B cell (primary cell): ENCODE measurements around the gene XPNPEP3.

ENCODE experiments used
- EZH2 ChIP-seq: IDR thresholded peaks from 2 replicates; pipeline ENCODE4 v1.6.1; 2012; ENCODE audit warnings: borderline replicate concordance, low read depth, mild to moderate bottlenecking, moderate library complexity, low read length; ENCODE audit not compliant: insufficient read depth, poor library complexity, severe bottlenecking
- TF ChIP-seq, protein P1 (sequence below): fragments of 200-600 bp; IDR thresholded peaks from one replicate; pipeline ENCODE4 v1.8.0; 2022; ENCODE audit warnings: antibody characterized with exemption, mild to moderate bottlenecking

GRCh38 chr22:40955571-40955970 is 98.6 kb downstream of the XPNPEP3 start:
- TF ChIP-seq, protein P1, sequence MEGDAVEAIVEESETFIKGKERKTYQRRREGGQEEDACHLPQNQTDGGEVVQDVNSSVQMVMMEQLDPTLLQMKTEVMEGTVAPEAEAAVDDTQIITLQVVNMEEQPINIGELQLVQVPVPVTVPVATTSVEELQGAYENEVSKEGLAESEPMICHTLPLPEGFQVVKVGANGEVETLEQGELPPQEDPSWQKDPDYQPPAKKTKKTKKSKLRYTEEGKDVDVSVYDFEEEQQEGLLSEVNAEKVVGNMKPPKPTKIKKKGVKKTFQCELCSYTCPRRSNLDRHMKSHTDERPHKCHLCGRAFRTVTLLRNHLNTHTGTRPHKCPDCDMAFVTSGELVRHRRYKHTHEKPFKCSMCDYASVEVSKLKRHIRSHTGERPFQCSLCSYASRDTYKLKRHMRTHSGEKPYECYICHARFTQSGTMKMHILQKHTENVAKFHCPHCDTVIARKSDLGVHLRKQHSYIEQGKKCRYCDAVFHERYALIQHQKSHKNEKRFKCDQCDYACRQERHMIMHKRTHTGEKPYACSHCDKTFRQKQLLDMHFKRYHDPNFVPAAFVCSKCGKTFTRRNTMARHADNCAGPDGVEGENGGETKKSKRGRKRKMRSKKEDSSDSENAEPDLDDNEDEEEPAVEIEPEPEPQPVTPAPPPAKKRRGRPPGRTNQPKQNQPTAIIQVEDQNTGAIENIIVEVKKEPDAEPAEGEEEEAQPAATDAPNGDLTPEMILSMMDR, result no peak
- TF ChIP-seq EZH2, result no peak
